ENCODE measurements around the gene RAB11FIP3. TPM values are rescaled to one million over a fixed set of nuclear protein-coding genes. Genes with fewer than 3 reads are reported as not detected.
"Not testable (repeated sequence)": the region's sequence is repeated elsewhere in the genome, so short reads cannot be mapped to it uniquely, and the experiment has no call there.

The RAB11FIP3 gene
- total and polyA plus RNA-seq, 5 donors from 2014 or later: 1.0 to 34.5 (median 1.5) TPM

- no peak overlapping the region for H3K4me3 Mint-ChIP-seq
- Histone ChIP-seq H3K36me3 (ENCODE audit: control insufficient read depth, insufficient read depth, low read length) (peaks cover 3% of the 10 kb centered on the region), H3K27ac (ENCODE audit: insufficient read depth, low read length, poor library complexity, severe bottlenecking) (no peak overlapping the region), H3K27me3 (ENCODE audit: control insufficient read depth, insufficient read depth, low read length) (no peaks in the 10 kb centered on the region), H3K4me3 (ENCODE audit: low read depth, low read length) (no peak overlapping the region), H3K4me1 (ENCODE audit: control insufficient read depth, insufficient read depth, low read length, poor library complexity, severe bottlenecking) (no peaks in the 10 kb centered on the region), H3K9me3 (ENCODE audit: control insufficient read depth in 2 of 2, low read length in 2 of 2) (no peaks in the 10 kb centered on the region)
- H3K9me3 Mint-ChIP-seq: no peaks in the 10 kb centered on the region
- H3K36me3 Mint-ChIP-seq: peaks cover 11% of the 10 kb centered on the region
- no peak overlapping the region for H3K27ac Mint-ChIP-seq
- H3K4me1 Mint-ChIP-seq: no peaks in the 10 kb centered on the region
- peaks cover 2% of the 10 kb centered on the region for H3K27me3 Mint-ChIP-seq
- ATAC-seq (ENCODE audit: low read depth in 2 of 2) (no peak), DNase-seq (no peak)
Measured at GRCh38 chr16:473046-474043, 47.9 kb downstream of the RAB11FIP3 start.

- Histone ChIP-seq H3K9me3 (ENCODE audit: control insufficient read depth in 2 of 2, low read length in 2 of 2) (no peaks in the 10 kb centered on the region), H3K36me3 (ENCODE audit: control insufficient read depth, insufficient read depth, low read length) (peaks cover 3% of the 10 kb centered on the region), H3K4me3 (ENCODE audit: low read depth, low read length) (no peak overlapping the region), H3K4me1 (ENCODE audit: control insufficient read depth, insufficient read depth, low read length, poor library complexity, severe bottlenecking) (no peaks in the 10 kb centered on the region), H3K27ac (ENCODE audit: insufficient read depth, low read length, poor library complexity, severe bottlenecking) (no peak overlapping the region), H3K27me3 (ENCODE audit: control insufficient read depth, insufficient read depth, low read length) (no peaks in the 10 kb centered on the region)
- DNase-seq (no peak), ATAC-seq (ENCODE audit: low read depth in 2 of 2) (no peak)
- H3K27ac Mint-ChIP-seq: no peak overlapping the region
- H3K4me1 Mint-ChIP-seq: no peaks in the 10 kb centered on the region
- H3K9me3 Mint-ChIP-seq: no peaks in the 10 kb centered on the region
- H3K36me3 Mint-ChIP-seq: peaks cover 11% of the 10 kb centered on the region
- no peaks in the 10 kb centered on the region for H3K27me3 Mint-ChIP-seq
- no peak overlapping the region for H3K4me3 Mint-ChIP-seq
Measured at GRCh38 chr16:474420-475122, 49.1 kb downstream of the RAB11FIP3 start.

- Mint-ChIP-seq H3K27ac (no peak overlapping the region), H3K4me1 (no peaks in the 10 kb centered on the region), H3K27me3 (no peaks in the 10 kb centered on the region), H3K36me3 (peaks cover 11% of the 10 kb centered on the region), H3K9me3 (no peaks in the 10 kb centered on the region), H3K4me3 (no peak overlapping the region)
- Histone ChIP-seq H3K9me3 (ENCODE audit: control insufficient read depth in 2 of 2, low read length in 2 of 2) (no peaks in the 10 kb centered on the region), H3K4me1 (ENCODE audit: control insufficient read depth, insufficient read depth, low read length, poor library complexity, severe bottlenecking) (no peaks in the 10 kb centered on the region), H3K4me3 (ENCODE audit: low read depth, low read length) (no peak overlapping the region), H3K27me3 (ENCODE audit: control insufficient read depth, insufficient read depth, low read length) (no peaks in the 10 kb centered on the region), H3K36me3 (ENCODE audit: control insufficient read depth, insufficient read depth, low read length) (peaks cover 3% of the 10 kb centered on the region), H3K27ac (ENCODE audit: insufficient read depth, low read length, poor library complexity, severe bottlenecking) (no peak overlapping the region)
- DNase-seq (no peak), ATAC-seq (ENCODE audit: low read depth in 2 of 2) (no peak)
Measured at GRCh38 chr16:476039-476438, 50.6 kb downstream of the RAB11FIP3 start.

- Mint-ChIP-seq H3K27me3 (no peaks in the 10 kb centered on the region), H3K4me1 (no peaks in the 10 kb centered on the region), H3K36me3 (peaks cover 10% of the 10 kb centered on the region), H3K27ac (no peak overlapping the region), H3K9me3 (no peaks in the 10 kb centered on the region), H3K4me3 (no peak overlapping the region)
- DNase-seq (no peak), ATAC-seq (ENCODE audit: low read depth in 2 of 2) (no peak)
- no peaks in the 10 kb centered on the region for H3K4me1 ChIP-seq (ENCODE audit: control insufficient read depth, insufficient read depth, low read length, poor library complexity, severe bottlenecking)
- peaks cover 6% of the 10 kb centered on the region for H3K36me3 ChIP-seq (ENCODE audit: control insufficient read depth, insufficient read depth, low read length)
- no peak overlapping the region for H3K27ac ChIP-seq (ENCODE audit: insufficient read depth, low read length, poor library complexity, severe bottlenecking)
- H3K4me3 ChIP-seq (ENCODE audit: low read depth, low read length): no peak overlapping the region
- H3K27me3 ChIP-seq (ENCODE audit: control insufficient read depth, insufficient read depth, low read length): no peaks in the 10 kb centered on the region
- H3K9me3 ChIP-seq (ENCODE audit: control insufficient read depth in 2 of 2, low read length in 2 of 2): no peaks in the 10 kb centered on the region
Measured at GRCh38 chr16:477301-478157, 52.1 kb downstream of the RAB11FIP3 start.

GRCh38 chr16:478287-478686 is 52.8 kb downstream of the RAB11FIP3 start:
- not testable (repeated sequence) for DNase-seq; H3K9me3 ChIP-seq (ENCODE audit: control insufficient read depth in 2 of 2, low read length in 2 of 2); H3K36me3 Mint-ChIP-seq; H3K27ac ChIP-seq (ENCODE audit: insufficient read depth, low read length, poor library complexity, severe bottlenecking); H3K4me3 Mint-ChIP-seq; ATAC-seq (ENCODE audit: low read depth in 2 of 2); H3K27me3 ChIP-seq (ENCODE audit: control insufficient read depth, insufficient read depth, low read length); H3K4me3 ChIP-seq (ENCODE audit: low read depth, low read length); H3K27me3 Mint-ChIP-seq; H3K4me1 Mint-ChIP-seq; H3K9me3 Mint-ChIP-seq; H3K27ac Mint-ChIP-seq; H3K4me1 ChIP-seq (ENCODE audit: control insufficient read depth, insufficient read depth, low read length, poor library complexity, severe bottlenecking); H3K36me3 ChIP-seq (ENCODE audit: control insufficient read depth, insufficient read depth, low read length)

- H3K4me3 ChIP-seq (ENCODE audit: low read depth, low read length): no peak overlapping the region
- H3K9me3 ChIP-seq (ENCODE audit: control insufficient read depth in 2 of 2, low read length in 2 of 2): no peaks in the 10 kb centered on the region
- no peak overlapping the region for H3K27ac ChIP-seq (ENCODE audit: insufficient read depth, low read length, poor library complexity, severe bottlenecking)
- H3K4me1 ChIP-seq (ENCODE audit: control insufficient read depth, insufficient read depth, low read length, poor library complexity, severe bottlenecking): no peaks in the 10 kb centered on the region
- Mint-ChIP-seq H3K4me3 (no peak overlapping the region), H3K36me3 (peaks cover 5% of the 10 kb centered on the region), H3K4me1 (no peaks in the 10 kb centered on the region), H3K27ac (no peak overlapping the region), H3K27me3 (no peaks in the 10 kb centered on the region), H3K9me3 (no peaks in the 10 kb centered on the region)
- DNase-seq (no peak), ATAC-seq (ENCODE audit: low read depth in 2 of 2) (no peak)
- peaks cover 4% of the 10 kb centered on the region for H3K36me3 ChIP-seq (ENCODE audit: control insufficient read depth, insufficient read depth, low read length)
- H3K27me3 ChIP-seq (ENCODE audit: control insufficient read depth, insufficient read depth, low read length): no peaks in the 10 kb centered on the region
Measured at GRCh38 chr16:482468-483185, 57.2 kb downstream of the RAB11FIP3 start.

Data from CD4-positive, CD25-positive, alpha-beta regulatory T cell (primary cell).